ENCODE data around the gene PGGT1B.

Gene PGGT1B

DNA sequence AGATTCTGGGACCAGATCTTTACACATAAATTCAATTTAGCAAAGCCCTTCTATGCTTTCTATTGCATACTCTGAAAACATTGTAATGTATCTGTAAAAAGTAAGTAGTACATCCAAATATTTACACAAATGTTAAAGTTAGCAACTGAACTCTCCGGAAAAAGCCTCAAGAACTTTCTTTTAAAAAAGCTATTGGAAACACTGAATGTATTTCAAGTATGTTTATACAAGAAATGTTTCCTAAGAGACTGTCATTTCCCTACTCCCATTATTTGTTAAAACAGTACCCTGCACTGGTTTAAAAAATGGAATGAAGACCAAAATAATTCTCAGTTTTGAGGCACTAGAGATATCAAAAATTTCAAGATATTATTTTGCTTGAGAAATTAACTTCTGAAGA lies 48.1 kb downstream of the PGGT1B start:
- no peak overlapping the region for H3K27ac ChIP-seq (ENCODE audit: low read length)
- no peak overlapping the region for H3K9ac ChIP-seq (ENCODE audit: low read length in 2 of 2)
- H3K27me3 ChIP-seq (ENCODE audit: control insufficient read depth in 1 of 2, insufficient read depth in 2 of 2, low read length in 2 of 2): no peaks in the 10 kb centered on the region
- no peak overlapping the region for H3K4me3 ChIP-seq (ENCODE audit: low read length in 2 of 2)
- no peaks in the 10 kb centered on the region for H3K9me3 ChIP-seq (ENCODE audit: control insufficient read depth in 2 of 2, low read length in 2 of 2)
- no peaks in the 10 kb centered on the region for H3K4me1 ChIP-seq (ENCODE audit: control insufficient read depth, insufficient read depth, low read length)
- no peaks in the 10 kb centered on the region for H3K36me3 ChIP-seq (ENCODE audit: control insufficient read depth in 2 of 2, insufficient read depth in 2 of 2, low read length in 2 of 2)

DNA sequence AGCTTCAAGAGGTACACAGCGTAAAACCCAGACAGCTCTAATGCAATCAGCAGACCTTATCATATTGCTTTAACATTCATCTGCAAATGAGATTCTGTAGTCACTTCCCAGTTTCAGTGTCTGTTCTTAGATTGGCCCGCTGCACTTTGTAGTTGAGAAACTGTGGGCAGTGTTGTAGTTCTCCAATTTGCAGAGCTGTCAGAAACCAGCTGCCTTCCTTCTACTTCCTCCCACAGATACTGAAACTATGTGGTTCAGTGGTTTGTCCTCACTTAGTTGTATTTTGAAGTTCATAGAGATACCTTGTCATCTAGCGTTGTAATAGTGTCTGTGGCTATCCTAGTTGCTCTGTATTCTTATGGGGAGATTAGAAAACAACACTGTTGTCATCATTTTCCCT lies 53.4 kb downstream of the PGGT1B start:
- Histone ChIP-seq H3K27me3 (ENCODE audit: control insufficient read depth in 1 of 2, insufficient read depth in 2 of 2, low read length in 2 of 2) (no peaks in the 10 kb centered on the region), H3K27ac (ENCODE audit: low read length) (no peak overlapping the region), H3K4me3 (ENCODE audit: low read length in 2 of 2) (no peak overlapping the region), H3K4me1 (ENCODE audit: control insufficient read depth, insufficient read depth, low read length) (no peaks in the 10 kb centered on the region), H3K36me3 (ENCODE audit: control insufficient read depth in 2 of 2, insufficient read depth in 2 of 2, low read length in 2 of 2) (peaks cover 0 to 3% of the 10 kb centered on the region in 2 donors), H3K9ac (ENCODE audit: low read length in 2 of 2) (no peak overlapping the region), H3K9me3 (ENCODE audit: control insufficient read depth in 2 of 2, low read length in 2 of 2) (no peaks in the 10 kb centered on the region)

DNA sequence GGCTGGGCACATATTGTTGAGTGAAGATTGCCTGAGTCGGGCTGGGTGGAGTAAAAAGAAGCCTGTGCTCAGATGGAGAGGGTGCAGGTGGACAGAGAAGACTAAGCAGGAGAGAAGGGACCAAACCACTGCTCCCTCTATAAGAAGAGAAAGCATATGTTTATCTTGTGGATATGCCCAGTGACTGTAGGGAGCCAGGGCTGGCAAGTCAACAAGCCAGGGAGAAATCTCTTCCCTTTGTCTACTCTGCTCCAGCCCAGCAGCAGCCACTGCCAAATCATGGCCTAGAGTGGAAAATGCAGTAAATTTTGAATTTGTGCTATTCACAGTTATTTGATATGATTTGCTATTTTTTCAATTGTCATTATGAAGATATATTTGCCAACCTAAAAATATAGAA lies 59.7 kb downstream of the PGGT1B start:
- Histone ChIP-seq H3K9ac (ENCODE audit: low read length in 2 of 2) (no peak overlapping the region), H3K4me3 (ENCODE audit: low read length in 2 of 2) (no peak overlapping the region), H3K36me3 (ENCODE audit: control insufficient read depth in 2 of 2, insufficient read depth in 2 of 2, low read length in 2 of 2) (peaks cover 0 to 3% of the 10 kb centered on the region in 2 donors), H3K4me1 (ENCODE audit: control insufficient read depth, insufficient read depth, low read length) (no peaks in the 10 kb centered on the region), H3K27ac (ENCODE audit: low read length) (no peak overlapping the region), H3K27me3 (ENCODE audit: control insufficient read depth in 1 of 2, insufficient read depth in 2 of 2, low read length in 2 of 2) (no peaks in the 10 kb centered on the region), H3K9me3 (ENCODE audit: control insufficient read depth in 2 of 2, low read length in 2 of 2) (no peaks in the 10 kb centered on the region)

DNA sequence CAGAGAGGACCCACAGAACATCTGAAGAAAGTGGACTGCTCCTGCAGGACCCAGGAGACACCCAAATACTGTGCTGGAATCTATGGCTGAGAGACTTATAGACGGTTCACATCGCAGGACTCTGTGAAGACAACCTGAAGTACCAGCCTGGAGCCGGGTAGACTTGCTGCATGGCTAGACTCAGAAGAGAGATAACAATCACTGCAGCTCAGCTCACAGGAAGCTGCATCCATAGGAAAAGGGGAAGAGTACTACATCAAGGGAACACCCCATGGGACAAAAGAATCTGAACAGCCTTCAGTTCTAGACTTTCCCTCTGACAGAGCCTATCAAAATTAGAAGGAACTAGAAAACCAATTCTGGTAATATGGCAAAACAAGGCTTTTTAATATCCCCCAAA lies 66.5 kb downstream of the PGGT1B start:
- no peaks in the 10 kb centered on the region for H3K36me3 ChIP-seq (ENCODE audit: control insufficient read depth in 2 of 2, insufficient read depth in 2 of 2, low read length in 2 of 2)
- H3K4me1 ChIP-seq (ENCODE audit: control insufficient read depth, insufficient read depth, low read length): no peaks in the 10 kb centered on the region
- peaks cover 0 to 3% of the 10 kb centered on the region in 2 donors for H3K27me3 ChIP-seq (ENCODE audit: control insufficient read depth in 1 of 2, insufficient read depth in 2 of 2, low read length in 2 of 2)
- no peak overlapping the region for H3K4me3 ChIP-seq (ENCODE audit: low read length in 2 of 2)
- H3K27ac ChIP-seq (ENCODE audit: low read length): no peak overlapping the region
- H3K9ac ChIP-seq (ENCODE audit: low read length in 2 of 2): no peak overlapping the region
- H3K9me3 ChIP-seq (ENCODE audit: control insufficient read depth in 2 of 2, low read length in 2 of 2): no peaks in the 10 kb centered on the region

DNA sequence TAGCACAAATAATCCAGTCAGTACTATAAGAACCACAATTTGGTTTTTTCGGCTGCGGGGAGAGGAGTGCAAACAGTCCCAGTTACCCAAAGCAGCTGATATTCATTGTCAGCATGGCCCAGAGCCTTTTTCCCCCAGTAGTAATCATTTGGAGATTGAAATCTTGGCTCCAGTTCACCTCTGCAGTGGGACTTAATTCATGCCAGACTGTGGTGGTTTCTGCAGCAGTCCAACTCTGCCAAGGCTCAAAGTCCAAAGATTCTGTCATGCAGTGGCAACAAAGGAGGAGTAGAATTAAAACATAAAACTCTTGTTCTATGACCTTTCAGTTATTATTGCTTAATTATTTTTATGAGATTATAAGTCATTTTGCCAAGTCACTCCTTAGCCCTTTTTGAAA lies 68.0 kb downstream of the PGGT1B start:
- no peak overlapping the region for H3K4me3 ChIP-seq (ENCODE audit: low read length in 2 of 2)
- no peaks in the 10 kb centered on the region for H3K4me1 ChIP-seq (ENCODE audit: control insufficient read depth, insufficient read depth, low read length)
- no peaks in the 10 kb centered on the region for H3K9me3 ChIP-seq (ENCODE audit: control insufficient read depth in 2 of 2, low read length in 2 of 2)
- no peak overlapping the region for H3K27ac ChIP-seq (ENCODE audit: low read length)
- H3K27me3 ChIP-seq (ENCODE audit: control insufficient read depth in 1 of 2, insufficient read depth in 2 of 2, low read length in 2 of 2): peaks cover 0 to 3% of the 10 kb centered on the region in 2 donors
- no peak overlapping the region for H3K9ac ChIP-seq (ENCODE audit: low read length in 2 of 2)
- no peaks in the 10 kb centered on the region for H3K36me3 ChIP-seq (ENCODE audit: control insufficient read depth in 2 of 2, insufficient read depth in 2 of 2, low read length in 2 of 2)

DNA sequence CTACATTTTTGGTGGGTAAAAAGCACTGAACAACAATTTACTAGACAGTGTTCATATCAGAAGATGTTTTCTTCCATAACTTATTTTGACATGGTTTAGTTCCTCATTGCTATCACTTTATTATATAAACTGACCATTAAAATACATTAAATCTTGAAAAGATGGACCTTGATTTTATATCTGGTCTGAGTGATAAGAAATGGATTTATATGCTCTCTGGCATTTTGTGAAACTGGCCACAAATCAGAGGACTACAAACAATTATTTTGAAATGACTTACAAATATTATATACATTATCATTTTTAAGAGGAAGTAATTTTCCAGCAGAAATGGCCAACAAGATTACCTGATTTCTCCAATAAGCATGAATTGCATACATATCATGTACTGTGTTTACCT lies 69.4 kb downstream of the PGGT1B start:
- no peak overlapping the region for H3K4me3 ChIP-seq (ENCODE audit: low read length in 2 of 2)
- no peaks in the 10 kb centered on the region for H3K4me1 ChIP-seq (ENCODE audit: control insufficient read depth, insufficient read depth, low read length)
- no peaks in the 10 kb centered on the region for H3K9me3 ChIP-seq (ENCODE audit: control insufficient read depth in 2 of 2, low read length in 2 of 2)
- no peak overlapping the region for H3K9ac ChIP-seq (ENCODE audit: low read length in 2 of 2)
- peaks cover 0 to 3% of the 10 kb centered on the region in 2 donors for H3K27me3 ChIP-seq (ENCODE audit: control insufficient read depth in 1 of 2, insufficient read depth in 2 of 2, low read length in 2 of 2)
- no peaks in the 10 kb centered on the region for H3K36me3 ChIP-seq (ENCODE audit: control insufficient read depth in 2 of 2, insufficient read depth in 2 of 2, low read length in 2 of 2)
- no peak overlapping the region for H3K27ac ChIP-seq (ENCODE audit: low read length)

DNA sequence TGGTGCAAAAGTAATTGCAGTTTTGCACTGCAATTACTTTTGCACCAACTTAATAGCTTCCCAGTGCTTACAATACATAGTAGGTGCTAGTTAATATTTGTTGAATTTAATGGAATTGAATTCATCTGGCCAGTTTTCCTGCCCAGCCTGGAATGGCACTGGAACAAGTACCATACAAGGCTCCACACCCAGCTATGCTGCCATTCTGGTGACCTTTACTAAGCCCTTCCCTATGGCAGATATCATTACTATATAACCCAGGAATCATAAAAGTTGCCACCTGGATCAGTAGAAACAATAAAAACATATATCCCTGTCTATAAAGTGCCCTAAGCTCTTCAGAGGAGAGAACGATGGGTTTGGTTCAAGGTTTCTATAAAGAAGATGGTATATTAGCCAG lies 70.6 kb downstream of the PGGT1B start:
- Histone ChIP-seq H3K27me3 (ENCODE audit: control insufficient read depth in 1 of 2, insufficient read depth in 2 of 2, low read length in 2 of 2) (peaks cover 0 to 3% of the 10 kb centered on the region in 2 donors), H3K36me3 (ENCODE audit: control insufficient read depth in 2 of 2, insufficient read depth in 2 of 2, low read length in 2 of 2) (no peaks in the 10 kb centered on the region), H3K27ac (ENCODE audit: low read length) (no peak overlapping the region), H3K9me3 (ENCODE audit: control insufficient read depth in 2 of 2, low read length in 2 of 2) (no peaks in the 10 kb centered on the region), H3K4me3 (ENCODE audit: low read length in 2 of 2) (no peak overlapping the region), H3K4me1 (ENCODE audit: control insufficient read depth, insufficient read depth, low read length) (no peaks in the 10 kb centered on the region), H3K9ac (ENCODE audit: low read length in 2 of 2) (no peak overlapping the region)

DNA sequence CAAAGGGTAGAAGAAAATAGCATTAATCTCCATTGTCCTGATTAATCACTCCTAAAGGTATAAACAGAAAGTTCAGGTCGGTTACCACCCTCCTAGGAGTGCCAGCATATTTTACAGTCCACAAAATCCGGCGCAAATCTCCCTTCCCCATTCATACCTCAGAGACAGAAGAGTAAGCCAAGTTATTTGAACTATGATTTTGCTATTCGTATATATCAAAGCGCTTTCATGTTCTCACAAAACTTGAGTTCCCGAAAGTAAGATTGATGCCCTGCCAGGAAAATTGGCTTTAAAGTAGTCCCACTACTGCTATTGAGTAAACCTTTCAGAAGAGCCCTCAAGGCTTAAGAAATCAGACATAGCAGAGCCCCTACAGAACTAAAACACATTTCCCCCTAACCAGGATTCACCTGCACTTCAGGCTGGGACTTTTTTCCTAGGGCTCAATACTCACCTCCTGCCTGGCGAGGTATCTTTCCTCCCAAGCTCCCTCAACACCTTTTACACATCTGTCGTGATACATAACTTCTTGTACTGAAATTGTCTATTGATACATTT lies 71.1 kb downstream of the PGGT1B start:
- no peak overlapping the region for H3K9ac ChIP-seq (ENCODE audit: low read length in 2 of 2)
- H3K4me1 ChIP-seq (ENCODE audit: control insufficient read depth, insufficient read depth, low read length): no peaks in the 10 kb centered on the region
- no peak overlapping the region for H3K4me3 ChIP-seq (ENCODE audit: low read length in 2 of 2)
- H3K36me3 ChIP-seq (ENCODE audit: control insufficient read depth in 2 of 2, insufficient read depth in 2 of 2, low read length in 2 of 2): no peaks in the 10 kb centered on the region
- H3K27ac ChIP-seq (ENCODE audit: low read length): no peak overlapping the region
- no peaks in the 10 kb centered on the region for H3K9me3 ChIP-seq (ENCODE audit: control insufficient read depth in 2 of 2, low read length in 2 of 2)
- H3K27me3 ChIP-seq (ENCODE audit: control insufficient read depth in 1 of 2, insufficient read depth in 2 of 2, low read length in 2 of 2): peaks cover 0 to 3% of the 10 kb centered on the region in 2 donors

DNA sequence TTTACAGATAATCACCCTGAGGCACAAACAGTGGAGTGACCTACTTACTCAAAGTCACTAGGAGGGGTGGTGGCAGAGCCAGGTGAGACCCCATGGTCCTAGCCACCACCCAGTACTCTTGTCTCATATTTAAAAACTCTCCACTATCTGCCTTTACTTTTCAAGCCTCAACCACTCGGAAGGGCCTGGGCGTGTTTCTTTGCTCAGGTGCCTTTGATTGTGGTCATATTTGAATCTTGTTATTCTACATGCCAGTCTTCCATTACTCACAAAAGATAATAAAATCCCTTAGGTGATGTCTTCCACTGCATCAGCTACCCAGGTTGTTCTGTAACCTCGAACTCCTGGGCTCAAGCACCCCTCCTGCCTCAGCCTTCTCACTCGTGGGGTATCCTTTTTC lies 72.3 kb downstream of the PGGT1B start:
- H3K4me1 ChIP-seq (ENCODE audit: control insufficient read depth, insufficient read depth, low read length): no peaks in the 10 kb centered on the region
- H3K27ac ChIP-seq (ENCODE audit: low read length): no peak overlapping the region
- H3K9ac ChIP-seq (ENCODE audit: low read length in 2 of 2): no peak overlapping the region
- no peaks in the 10 kb centered on the region for H3K36me3 ChIP-seq (ENCODE audit: control insufficient read depth in 2 of 2, insufficient read depth in 2 of 2, low read length in 2 of 2)
- H3K27me3 ChIP-seq (ENCODE audit: control insufficient read depth in 1 of 2, insufficient read depth in 2 of 2, low read length in 2 of 2): peaks cover 0 to 3% of the 10 kb centered on the region in 2 donors
- H3K9me3 ChIP-seq (ENCODE audit: control insufficient read depth in 2 of 2, low read length in 2 of 2): no peaks in the 10 kb centered on the region
- no peak overlapping the region for H3K4me3 ChIP-seq (ENCODE audit: low read length in 2 of 2)

DNA sequence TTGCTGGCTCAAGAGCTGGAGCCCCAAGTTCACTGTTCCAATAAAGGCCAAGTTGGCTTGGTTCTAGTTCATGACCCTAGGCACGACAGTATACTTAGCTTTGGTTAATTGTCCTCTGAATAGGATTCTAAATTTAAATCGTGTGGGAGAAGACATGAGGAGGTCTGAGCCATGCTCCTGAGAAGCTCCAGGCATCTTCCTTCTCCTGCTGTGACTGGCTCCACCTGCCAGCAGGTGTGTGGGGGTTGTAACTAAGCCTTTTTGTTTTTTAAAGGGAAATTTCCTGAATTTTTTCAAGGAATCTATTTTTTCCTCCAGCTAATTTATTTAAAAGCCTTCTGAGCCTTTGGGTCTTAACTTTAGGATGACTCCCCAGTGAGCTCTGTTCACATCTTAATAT lies 72.8 kb downstream of the PGGT1B start:
- no peak overlapping the region for H3K9ac ChIP-seq (ENCODE audit: low read length in 2 of 2)
- no peak overlapping the region for H3K27ac ChIP-seq (ENCODE audit: low read length)
- no peaks in the 10 kb centered on the region for H3K4me1 ChIP-seq (ENCODE audit: control insufficient read depth, insufficient read depth, low read length)
- no peaks in the 10 kb centered on the region for H3K36me3 ChIP-seq (ENCODE audit: control insufficient read depth in 2 of 2, insufficient read depth in 2 of 2, low read length in 2 of 2)
- peaks cover 0 to 3% of the 10 kb centered on the region in 2 donors for H3K27me3 ChIP-seq (ENCODE audit: control insufficient read depth in 1 of 2, insufficient read depth in 2 of 2, low read length in 2 of 2)
- H3K4me3 ChIP-seq (ENCODE audit: low read length in 2 of 2): no peak overlapping the region
- no peaks in the 10 kb centered on the region for H3K9me3 ChIP-seq (ENCODE audit: control insufficient read depth in 2 of 2, low read length in 2 of 2)

DNA sequence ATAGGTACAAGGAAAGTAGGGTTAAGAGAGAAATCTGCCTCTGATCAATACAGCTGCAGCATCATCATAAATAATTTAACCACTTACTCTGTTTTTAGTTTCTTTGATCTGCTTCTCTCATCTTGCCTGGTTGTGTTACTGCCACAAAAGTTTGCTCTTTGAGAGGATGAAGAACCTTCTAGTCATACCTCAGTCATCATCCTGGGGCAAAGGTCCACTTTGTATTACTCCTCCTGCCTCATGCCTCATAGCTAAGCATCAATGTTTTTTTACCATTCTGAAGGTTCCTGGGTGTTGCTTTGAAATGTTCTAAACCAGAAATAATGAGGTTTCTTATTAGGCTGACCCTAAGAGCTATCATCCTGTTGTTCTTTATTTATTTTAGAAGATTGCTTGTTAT lies 75.9 kb downstream of the PGGT1B start:
- Histone ChIP-seq H3K27me3 (ENCODE audit: control insufficient read depth in 1 of 2, insufficient read depth in 2 of 2, low read length in 2 of 2) (peaks cover 13 to 21% of the 10 kb centered on the region in 2 donors), H3K27ac (ENCODE audit: low read length) (no peak overlapping the region), H3K36me3 (ENCODE audit: control insufficient read depth in 2 of 2, insufficient read depth in 2 of 2, low read length in 2 of 2) (no peaks in the 10 kb centered on the region), H3K4me3 (ENCODE audit: low read length in 2 of 2) (no peak overlapping the region), H3K4me1 (ENCODE audit: control insufficient read depth, insufficient read depth, low read length) (no peaks in the 10 kb centered on the region), H3K9me3 (ENCODE audit: control insufficient read depth in 2 of 2, low read length in 2 of 2) (no peaks in the 10 kb centered on the region), H3K9ac (ENCODE audit: low read length in 2 of 2) (no peak overlapping the region)

Measured in stomach smooth muscle (tissue), 2 donors.